AG04450 (cell line): ENCODE data around the gene SAMHD1. TPM values are rescaled to one million over a fixed set of nuclear protein-coding genes. Genes with fewer than 3 reads are reported as not detected.

Experiments
- CTCF ChIA-PET: fragments of 300-600, 350-600 bp; formaldehyde crosslinking; extraction: SDS; loops from one replicate; lab custom pipeline; 2022; ENCODE audit warnings: antibody characterized with exemption, inconsistent platforms; lab: Charles Lee
- POLR2A ChIA-PET: fragments of 350-600 bp; formaldehyde crosslinking; extraction: SDS; loops from one replicate; lab custom pipeline; 2021; ENCODE audit warnings: antibody characterized with exemption, inconsistent platforms; lab: Yijun Ruan, JAX
- DNase-seq: peaks from one replicate; pipeline ENCODE4 v3.0.0-alpha.2; 2011; ENCODE audit warnings: low read depth, low spot score
- H3K27ac ChIP-seq: one replicate; pipeline ENCODE4 v1.5.1; 2012; ENCODE audit warnings: low read depth, low read length, control low read depth
- H3K27me3 ChIP-seq: one replicate; pipeline ENCODE4 v1.6.0; 2012; ENCODE audit warnings: low read length; ENCODE audit not compliant: control insufficient read depth, insufficient read depth
- H3K4me3 ChIP-seq: 2 replicates; pipeline ENCODE4 v1.5.1; 2011; ENCODE audit warnings: mild to moderate bottlenecking, low read depth, low read length, control low read depth
- H3K9me3 ChIP-seq: 2 replicates; pipeline ENCODE4 v1.5.1; 2012; ENCODE audit warnings: low read length; ENCODE audit not compliant: control insufficient read depth, insufficient read depth
- CTCF ChIP-seq: IDR thresholded peaks from 2 replicates; pipeline ENCODE4 v1.5.1; 2011; ENCODE audit warnings: low read depth, low read length, control low read depth, inconsistent platforms
- polyA plus RNA-seq: library from polyadenylated mRNA; depleted of rRNA; stranded (reverse); fragments of >200 nt; gene quantifications from 2 replicates; pipeline ENCODE4 v1.2.3, GENCODE V29; 2011

The SAMHD1 gene
- polyA plus RNA-seq, 1 experiment, result 25.2 TPM

- Histone ChIP-seq H3K9me3 (0 out of 2 replicates have a peak, but pooled peaks cover 3% of the 10 kb centered on the region), H3K4me3 (peak overlapping the region; percentile 71), H3K27me3 (no peaks in the 10 kb centered on the region), H3K27ac (peak overlapping the region; percentile 39)
- ChIA-PET POLR2A (interaction anchor here (0.6 to 2.7 kb wide), 3 partner anchors 14 to 145 kb away, joined by 3 to 18 read pairs (median 13); partner anchors contain the start of gene DSN1), CTCF (interaction anchor here (1.1 kb wide), 2 partner anchors 24 to 52 kb away, joined by 3 to 6 read pairs; no protein-coding TSS in a partner anchor)
- no peak for TF ChIP-seq CTCF
- no peak for DNase-seq
These were observed 90.5 kb downstream of the SAMHD1 start for GRCh38 chr20:36860811-36861624.

DNA sequence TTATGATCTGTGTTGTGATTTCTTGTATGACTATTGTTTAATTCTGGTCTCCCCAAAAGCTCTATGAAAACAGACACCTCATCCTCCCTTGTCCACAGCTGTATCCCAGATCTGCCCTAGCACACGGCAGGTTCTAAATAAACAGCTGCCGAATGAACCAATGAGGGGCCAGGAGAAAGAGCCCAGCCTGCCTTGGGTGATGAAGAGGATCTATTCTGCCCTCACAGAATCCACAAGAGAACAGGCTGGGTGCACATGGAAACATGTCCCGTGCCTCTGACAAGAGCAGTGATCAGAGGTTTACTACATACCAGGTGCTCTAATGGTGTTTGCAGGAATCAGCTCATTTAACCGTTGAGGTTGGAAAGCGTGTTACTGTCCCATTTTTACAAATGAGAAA is 91.2 kb downstream of the SAMHD1 start:
- ChIA-PET POLR2A (interaction anchor here (0.6 kb wide), 1 partner anchor 145 kb away, joined by 3 read pairs; no protein-coding TSS in a partner anchor), CTCF (interaction anchor here (1.1 kb wide), 1 partner anchor 52 kb away, joined by 3 read pairs; no protein-coding TSS in a partner anchor)
- Histone ChIP-seq H3K4me3 (peak overlapping the region; percentile 71), H3K27me3 (no peaks in the 10 kb centered on the region), H3K9me3 (0 out of 2 replicates have a peak, but pooled peaks cover 3% of the 10 kb centered on the region), H3K27ac (peak overlapping the region; percentile 25)
- TF ChIP-seq CTCF, result no peak
- no peak for DNase-seq

GRCh38 chr20:36859700-36860330 is 91.7 kb downstream of the SAMHD1 start:
- TF ChIP-seq CTCF, result no peak
- Histone ChIP-seq H3K27me3 (no peaks in the 10 kb centered on the region), H3K9me3 (0 out of 2 replicates have a peak, but pooled peaks cover 3% of the 10 kb centered on the region), H3K4me3 (peak overlapping the region; percentile 12), H3K27ac (peak overlapping the region; percentile 25)
- DNase-seq, result no peak
- ChIA-PET POLR2A (interaction anchor here (0.6 kb wide), 1 partner anchor 144 kb away, joined by 3 read pairs; no protein-coding TSS in a partner anchor), CTCF (interaction anchor here (1.1 to 1.8 kb wide), 2 partner anchors 51 kb away, joined by 3 to 6 read pairs; no protein-coding TSS in a partner anchor)

GRCh38 chr20:36859282-36859555 is 92.3 kb downstream of the SAMHD1 start:
- POLR2A ChIA-PET, result no interaction called here
- CTCF ChIA-PET, result interaction anchor here (1.8 kb wide), 1 partner anchor 51 kb away, joined by 6 read pairs; no protein-coding TSS in a partner anchor
- DNase-seq, result no peak
- H3K27me3 ChIP-seq, result no peaks in the 10 kb centered on the region
- H3K4me3 ChIP-seq, result no peak overlapping the region
- H3K27ac ChIP-seq, result no peak overlapping the region
- TF ChIP-seq CTCF, result no peak
- 0 out of 2 replicates have a peak, but pooled peaks cover 3% of the 10 kb centered on the region for H3K9me3 ChIP-seq
